ENCODE data around the gene PFDN5.

PFDN5 gene

GRCh38 chr12:53336181-53336681 lies 40.9 kb downstream of the PFDN5 start, which contains the start of gene SP7:
TSS of gene SP7 (minus strand) at chr12:53336354. CDS start at chr12:53335646, 708 bp downstream.
- peak in 1 of 2 experiments; percentile 75 for DNase-seq (ENCODE audit: low read depth in 1 of 2, low spot score in 1 of 2)
- TF ChIP-seq POLR2AphosphoS5 (IDR thresholded peaks at IDR 0.05; ENCODE audit: low read depth) (no peak), GABPA (IDR thresholded peaks at IDR 0.05; ENCODE audit: low read depth) (no peak), REST (IDR thresholded peaks at IDR 0.05; ENCODE audit: insufficient replicate concordance, low read depth) (no peak), SPI1 (IDR thresholded peaks at IDR 0.05; ENCODE audit: borderline replicate concordance, low read depth) (no peak; the same call in 1 of the 2 replicates), CTCF (IDR thresholded peaks at IDR 0.05; ENCODE audit: insufficient read depth, low read length) (no peak)
- Histone ChIP-seq H3K4me3 (replicated peaks; ENCODE audit: insufficient read depth, low read length) (no peak within 1 kb of the TSS), H3K27ac (replicated peaks) (no peak within 1 kb of the TSS), H3K27me3 (ENCODE audit: insufficient read depth, poor library complexity, severe bottlenecking) (peaks cover 15% of the 10 kb centered on the region)

- no peak overlapping the region for H3K27ac ChIP-seq (replicated peaks)
- H3K27me3 ChIP-seq (ENCODE audit: insufficient read depth, poor library complexity, severe bottlenecking), result peaks cover 15% of the 10 kb centered on the region
These were observed 42.7 kb downstream of the PFDN5 start for GRCh38 chr12:53338017-53338416.

More at GRCh38 chr12:53338017-53338416, 42.7 kb downstream of the PFDN5 start:
- no peak for DNase-seq (ENCODE audit: low read depth in 1 of 2, low spot score in 1 of 2)
- no peak overlapping the region for H3K4me3 ChIP-seq (replicated peaks; ENCODE audit: insufficient read depth, low read length)
- TF ChIP-seq POLR2AphosphoS5 (IDR thresholded peaks at IDR 0.05; ENCODE audit: low read depth), result no peak
- TF ChIP-seq CTCF (IDR thresholded peaks at IDR 0.05; ENCODE audit: insufficient read depth, low read length), result no peak
- no peak for TF ChIP-seq GABPA (IDR thresholded peaks at IDR 0.05; ENCODE audit: low read depth)
- no peak for TF ChIP-seq REST (IDR thresholded peaks at IDR 0.05; ENCODE audit: insufficient replicate concordance, low read depth)
- no peak for TF ChIP-seq SPI1 (IDR thresholded peaks at IDR 0.05; ENCODE audit: borderline replicate concordance, low read depth)

All from HL-60 (cell line).